BLaER1 (cell line): ENCODE measurements around the gene FBXL17.

ENCODE experiments used
- H3K27ac ChIP-seq: shearing (Covaris generic); formaldehyde crosslinking; 2 replicates; pipeline ENCODE4 v1.8.1; 2022
- H3K27me3 ChIP-seq: shearing (Covaris generic); formaldehyde crosslinking; 2 replicates; pipeline ENCODE4 v1.8.1; 2022
- H3K36me3 ChIP-seq: shearing (Covaris generic); formaldehyde crosslinking; 2 replicates; pipeline ENCODE4 v1.8.1; 2022
- H3K4me1 ChIP-seq: shearing (Covaris generic); formaldehyde crosslinking; 2 replicates; pipeline ENCODE4 v1.8.1; 2022
- H3K4me2 ChIP-seq: shearing (Covaris generic); formaldehyde crosslinking; 2 replicates; pipeline ENCODE4 v1.8.1; 2022
- H3K4me3 ChIP-seq: shearing (Covaris generic); formaldehyde crosslinking; 2 replicates; pipeline ENCODE4 v1.8.1; 2022
- H3K9ac ChIP-seq: shearing (Covaris generic); formaldehyde crosslinking; 2 replicates; pipeline ENCODE4 v1.8.1; 2022
- H3K9me3 ChIP-seq: shearing (Covaris generic); formaldehyde crosslinking; 2 replicates; pipeline ENCODE4 v1.8.1; 2022
- H4K20me1 ChIP-seq: shearing (Covaris generic); formaldehyde crosslinking; 2 replicates; pipeline ENCODE4 v1.8.1; 2022
- Cebpa-rat ChIP-seq: shearing (Covaris generic); IDR thresholded peaks from 2 replicates; pipeline ENCODE4 v1.8.1; 2022

The FBXL17 gene

GRCh38 chr5:108353087-108353486 lies 28.8 kb downstream of the FBXL17 start:
- Histone ChIP-seq H3K9me3 (no peaks in the 10 kb centered on the region), H3K4me1 (no peaks in the 10 kb centered on the region), H3K9ac (no peak overlapping the region), H3K4me2 (no peak overlapping the region), H3K36me3 (no peaks in the 10 kb centered on the region), H4K20me1 (0 out of 2 replicates have a peak, but pooled peaks cover 4% of the 10 kb centered on the region), H3K27me3 (no peaks in the 10 kb centered on the region), H3K27ac (no peak overlapping the region), H3K4me3 (no peak overlapping the region)
- TF ChIP-seq Cebpa-rat: no peak

GRCh38 chr5:108345541-108346171 lies 36.2 kb downstream of the FBXL17 start:
- Histone ChIP-seq H3K9ac (no peak overlapping the region), H3K27ac (no peak overlapping the region), H3K4me3 (no peak overlapping the region), H3K36me3 (no peaks in the 10 kb centered on the region), H3K4me2 (no peak overlapping the region), H3K4me1 (no peaks in the 10 kb centered on the region), H3K9me3 (no peaks in the 10 kb centered on the region), H4K20me1 (no peaks in the 10 kb centered on the region), H3K27me3 (no peaks in the 10 kb centered on the region)
- TF ChIP-seq Cebpa-rat: no peak

DNA sequence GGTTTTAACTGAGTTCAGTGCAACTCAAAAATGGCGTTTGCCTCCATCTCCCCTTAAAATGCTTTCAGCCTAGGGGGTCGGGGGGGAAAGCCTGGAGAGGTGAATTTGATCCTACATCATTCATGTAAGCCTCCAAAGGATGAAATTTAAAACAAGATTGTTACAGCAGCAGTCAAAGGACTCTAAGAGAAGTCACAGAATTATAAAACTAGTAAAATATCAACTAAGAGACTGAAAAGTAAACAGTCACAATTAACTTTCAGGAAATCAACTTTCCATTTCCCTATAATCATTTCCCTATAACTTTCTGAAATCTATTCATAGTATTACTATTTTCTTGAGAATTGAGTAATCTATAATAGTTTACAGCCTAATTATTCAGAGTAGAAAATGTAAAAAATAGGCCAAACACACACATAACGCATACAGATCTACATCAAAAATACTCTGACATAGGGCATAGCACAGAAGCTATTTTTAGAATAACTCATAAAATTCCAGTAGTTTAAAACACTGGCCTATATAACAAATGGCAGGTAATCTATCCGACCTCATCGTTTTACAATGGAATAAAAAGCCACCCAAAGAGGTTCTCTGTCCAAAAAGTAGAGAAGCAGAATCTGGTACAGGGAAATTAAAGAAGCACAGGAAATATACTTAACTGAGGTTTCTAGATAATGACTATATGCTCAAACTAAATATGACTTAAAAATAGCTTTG lies 37.6 kb downstream of the FBXL17 start:
- H3K27me3 ChIP-seq: no peaks in the 10 kb centered on the region
- H3K9ac ChIP-seq: no peak overlapping the region
- no peak overlapping the region for H3K4me3 ChIP-seq
- H3K9me3 ChIP-seq: no peaks in the 10 kb centered on the region
- H3K4me2 ChIP-seq: no peak overlapping the region
- no peaks in the 10 kb centered on the region for H3K36me3 ChIP-seq
- H4K20me1 ChIP-seq: no peaks in the 10 kb centered on the region
- no peaks in the 10 kb centered on the region for H3K4me1 ChIP-seq
- no peak overlapping the region for H3K27ac ChIP-seq
- TF ChIP-seq Cebpa-rat: no peak

GRCh38 chr5:108341866-108342265 lies 40.0 kb downstream of the FBXL17 start:
- no peak overlapping the region for H3K9ac ChIP-seq
- TF ChIP-seq Cebpa-rat: no peak
- H4K20me1 ChIP-seq: no peaks in the 10 kb centered on the region

GRCh38 chr5:108340131-108340530 lies 41.8 kb downstream of the FBXL17 start:
- H4K20me1 ChIP-seq: no peaks in the 10 kb centered on the region
- no peak overlapping the region for H3K27ac ChIP-seq
- H3K9me3 ChIP-seq: no peaks in the 10 kb centered on the region
- H3K9ac ChIP-seq: no peak overlapping the region
- no peaks in the 10 kb centered on the region for H3K36me3 ChIP-seq
- no peaks in the 10 kb centered on the region for H3K27me3 ChIP-seq
- TF ChIP-seq Cebpa-rat: no peak
- no peak overlapping the region for H3K4me2 ChIP-seq
- H3K4me1 ChIP-seq: no peaks in the 10 kb centered on the region
- no peak overlapping the region for H3K4me3 ChIP-seq

More at GRCh38 chr5:108341866-108342265, 40.0 kb downstream of the FBXL17 start:
- Histone ChIP-seq H3K27me3 (no peaks in the 10 kb centered on the region), H3K27ac (no peak overlapping the region), H3K4me2 (no peak overlapping the region), H3K4me1 (no peaks in the 10 kb centered on the region), H3K36me3 (no peaks in the 10 kb centered on the region), H3K9me3 (no peaks in the 10 kb centered on the region), H3K4me3 (no peak overlapping the region)

DNA sequence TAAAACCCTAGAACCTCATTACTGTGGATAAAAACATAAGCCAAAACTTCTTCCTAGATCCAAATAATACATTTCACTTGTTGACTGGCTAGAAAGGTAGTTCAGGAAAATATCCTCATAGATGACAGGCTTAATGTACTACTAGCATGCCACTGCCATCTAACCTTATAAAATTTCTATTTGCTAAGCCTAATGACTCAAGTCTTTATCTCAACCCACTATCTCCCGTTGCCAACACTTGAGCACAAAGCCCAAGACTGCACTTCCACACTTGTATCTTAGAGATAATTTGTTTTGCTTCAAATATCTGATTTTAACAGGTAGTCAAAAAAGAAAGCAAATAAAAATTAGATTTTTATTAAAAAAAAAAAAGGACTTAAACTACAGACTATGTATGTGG lies 42.7 kb downstream of the FBXL17 start:
- no peak for TF ChIP-seq Cebpa-rat
- no peaks in the 10 kb centered on the region for H4K20me1 ChIP-seq
- no peaks in the 10 kb centered on the region for H3K9me3 ChIP-seq
- no peak overlapping the region for H3K9ac ChIP-seq
- H3K27ac ChIP-seq: no peak overlapping the region
- no peaks in the 10 kb centered on the region for H3K27me3 ChIP-seq
- H3K4me1 ChIP-seq: no peaks in the 10 kb centered on the region
- H3K36me3 ChIP-seq: no peaks in the 10 kb centered on the region
- H3K4me2 ChIP-seq: no peak overlapping the region
- H3K4me3 ChIP-seq: no peak overlapping the region

DNA sequence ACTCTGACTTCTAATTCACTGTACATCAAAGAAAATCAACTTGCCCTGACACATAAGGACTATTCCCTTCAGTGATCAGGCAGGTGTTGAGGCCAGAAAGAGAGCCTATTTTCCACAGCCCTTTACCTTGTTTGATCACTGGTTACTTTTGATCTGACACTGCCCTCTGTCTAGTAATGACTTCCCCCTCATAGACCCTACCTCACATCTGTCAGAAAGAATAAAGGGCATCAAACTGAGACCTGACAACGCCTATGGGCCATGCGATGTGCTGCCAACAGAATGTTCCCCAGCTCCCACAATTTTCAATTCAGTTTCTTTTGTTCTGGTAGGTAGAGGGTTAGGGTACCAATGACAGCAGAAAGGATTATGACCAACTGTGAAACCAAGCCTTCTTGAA lies 47.7 kb downstream of the FBXL17 start:
- no peak overlapping the region for H3K9ac ChIP-seq
- H4K20me1 ChIP-seq: no peaks in the 10 kb centered on the region
- no peaks in the 10 kb centered on the region for H3K36me3 ChIP-seq
- H3K9me3 ChIP-seq: no peaks in the 10 kb centered on the region
- peaks cover 3% of the 10 kb centered on the region; the same call in 1 of the 2 replicates for H3K4me1 ChIP-seq
- H3K4me3 ChIP-seq: no peak overlapping the region
- TF ChIP-seq Cebpa-rat: no peak
- H3K4me2 ChIP-seq: no peak overlapping the region
- H3K27me3 ChIP-seq: no peaks in the 10 kb centered on the region
- H3K27ac ChIP-seq: no peak overlapping the region

- H3K4me2 ChIP-seq: no peak overlapping the region
- H3K36me3 ChIP-seq: no peaks in the 10 kb centered on the region
- no peak for TF ChIP-seq Cebpa-rat
- no peaks in the 10 kb centered on the region for H3K4me1 ChIP-seq
- no peak overlapping the region for H3K9ac ChIP-seq
- no peak overlapping the region for H3K27ac ChIP-seq
- no peaks in the 10 kb centered on the region for H3K27me3 ChIP-seq
- no peaks in the 10 kb centered on the region for H3K9me3 ChIP-seq
- H4K20me1 ChIP-seq: no peaks in the 10 kb centered on the region
- H3K4me3 ChIP-seq: no peak overlapping the region
These were observed 54.9 kb downstream of the FBXL17 start for GRCh38 chr5:108326982-108327381.

GRCh38 chr5:108324886-108325285 lies 57.0 kb downstream of the FBXL17 start:
- H3K4me2 ChIP-seq: no peak overlapping the region
- H3K4me1 ChIP-seq: no peaks in the 10 kb centered on the region
- no peaks in the 10 kb centered on the region for H3K27me3 ChIP-seq
- no peak for TF ChIP-seq Cebpa-rat
- no peaks in the 10 kb centered on the region for H3K9me3 ChIP-seq
- no peaks in the 10 kb centered on the region for H4K20me1 ChIP-seq
- no peaks in the 10 kb centered on the region for H3K36me3 ChIP-seq
- H3K9ac ChIP-seq: no peak overlapping the region
- H3K27ac ChIP-seq: no peak overlapping the region
- H3K4me3 ChIP-seq: no peak overlapping the region

- Histone ChIP-seq H3K4me3 (no peak overlapping the region), H3K36me3 (no peaks in the 10 kb centered on the region), H3K4me2 (no peak overlapping the region), H3K9ac (no peak overlapping the region), H3K27me3 (no peaks in the 10 kb centered on the region), H3K9me3 (no peaks in the 10 kb centered on the region), H3K27ac (no peak overlapping the region), H4K20me1 (no peaks in the 10 kb centered on the region), H3K4me1 (no peaks in the 10 kb centered on the region)
- TF ChIP-seq Cebpa-rat: no peak
These were observed 60.6 kb downstream of the FBXL17 start for GRCh38 chr5:108321341-108321740.

- no peak for TF ChIP-seq Cebpa-rat
- Histone ChIP-seq H3K4me1 (no peaks in the 10 kb centered on the region), H3K9me3 (no peaks in the 10 kb centered on the region), H3K4me2 (no peak overlapping the region), H3K27me3 (no peaks in the 10 kb centered on the region), H4K20me1 (no peaks in the 10 kb centered on the region), H3K27ac (no peak overlapping the region), H3K9ac (no peak overlapping the region), H3K4me3 (no peak overlapping the region), H3K36me3 (no peaks in the 10 kb centered on the region)
These were observed 61.7 kb downstream of the FBXL17 start for GRCh38 chr5:108320231-108320630.
